Psoas muscle (tissue), 8 donors: ENCODE data around the gene VPS35L. TPM values are rescaled to one million over a fixed set of nuclear protein-coding genes. Genes with fewer than 3 reads are reported as not detected.

ENCODE experiments used
- ATAC-seq, 4 donors: fragments of 200-7000 bp; cut with Tn5 transposase; one replicate each; pipeline ENCODE4 v1.9.1; 2020; ENCODE audit warnings: moderate library complexity in 3 of 4, mild to moderate bottlenecking in 2 of 4
- DNase-seq, 2 donors: peaks; one replicate each; pipeline ENCODE4 v3.0.0-alpha.2; 2020
- H3K27ac ChIP-seq: fragments of 200-600 bp; one replicate; pipeline ENCODE4 v1.8.0; 2022
- H3K27me3 ChIP-seq, 3 donors: fragments of 200-600 bp in 1 of 3; one replicate each; pipeline versions ENCODE4 v1.6.1 to v1.8.0; 2013 to 2022; ENCODE audit warnings: low read length in 2 of 3, mild to moderate bottlenecking in 2 of 3, moderate library complexity in 1 of 3; ENCODE audit not compliant: insufficient read depth in 3 of 3
- H3K36me3 ChIP-seq, 2 donors: fragments of 200-600 bp in 1 of 2; one replicate each; pipeline versions ENCODE4 v1.6.1 to v1.8.0; 2013 to 2022; ENCODE audit warnings: low read depth in 1 of 2, mild to moderate bottlenecking in 1 of 2, moderate library complexity in 1 of 2; ENCODE audit not compliant: insufficient read depth in 1 of 2
- H3K4me1 ChIP-seq: fragments of 200-600 bp; one replicate; pipeline ENCODE4 v1.8.0; 2022
- H3K4me3 ChIP-seq: fragments of 200-600 bp; one replicate; pipeline ENCODE4 v1.8.0; 2022; ENCODE audit warnings: mild to moderate bottlenecking
- H3K9me3 ChIP-seq: fragments of 200-600 bp; one replicate; pipeline ENCODE4 v1.8.0; 2022
- WGBS, 3 donors: extraction: QIAGEN DNeasy Blood & Tissue Kit; methylation state at CpG; one replicate each; pipeline versions ENCODE4 v1.1.6 to v1.1.7; 2013; 5-methylcytosine and 5-hydroxymethylcytosine counted together
- intact Hi-C, 2 donors: fragments of 100-400 bp; cut with DNase I; formaldehyde crosslinking; loops; one replicate each; pipeline versions ENCODE4 v1.11.0 to v1.14.2; 2022
- polyA plus RNA-seq, 3 donors: library from polyadenylated mRNA; stranded (reverse); fragments of 200-250 nt; gene quantifications; one replicate each; pipeline ENCODE4 v1.2.3, GENCODE V29; 2013
- total RNA-seq, 4 donors: library from RNA; stranded (reverse); fragmentation: NEBNext Ultra II Directional in 2 of 4; extraction: Animal tissue kit (Norgen Biotek cat#: 25700) in 2 of 4; gene quantifications; one replicate each; pipeline versions ENCODE4 v1.2.1 to v1.2.4, GENCODE V29; 2021 to 2023
- TF ChIP-seq, protein P1 (sequence below): fragments of 200-600 bp; IDR thresholded peaks from one replicate; pipeline ENCODE4 v1.8.0; 2022; ENCODE audit warnings: antibody characterized with exemption
- donor health status: healthy with polysubstance abuse.
- donor health status: DM: no; HTN: no; CAD: no; lungs with moderate emphysema.
- donor health status: Bipolar disorder and iron deficiency.
- donor health status: healthy.
- donor health status: DM: yes; HTN: yes; CAD: no.
- donor health status: DM: no; HTN: no; CAD: no.
- donor health status: DM: no; HTN: no; CAD: no.
- donor health status: DM: yes; HTN: yes; CAD: no.

VPS35L gene
- total and polyA plus RNA-seq, 7 donors, result 12.6 to 34.6 (median 27.8) TPM

DNA sequence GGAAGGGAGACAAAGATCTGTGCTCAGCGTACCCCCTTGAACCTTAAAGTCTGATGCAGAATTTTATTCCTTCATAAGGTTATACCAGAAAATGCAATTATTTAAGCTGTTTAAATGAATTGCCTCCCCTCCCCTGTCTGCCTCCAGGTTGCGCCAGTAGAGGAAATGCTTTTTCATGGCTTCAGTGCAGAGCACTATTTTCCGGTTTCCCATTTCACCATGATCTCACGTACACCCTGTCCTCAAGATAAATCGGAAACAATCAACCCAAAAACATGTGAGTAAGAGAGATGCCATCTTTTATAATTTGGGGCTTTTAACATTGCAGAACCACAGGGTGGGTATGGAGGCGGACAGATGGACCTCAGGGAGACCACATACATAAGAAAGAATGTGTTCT, 178.0 kb downstream of the VPS35L start:
- H3K27ac ChIP-seq, result no peak overlapping the region
- WGBS, 3 donors, result 81 to 90% (median 89%) methylated on average over 6 of the region's 6 CpGs
- ATAC-seq, result no peak
- no peak overlapping the region for H3K4me3 ChIP-seq
- peaks cover 3% of the 10 kb centered on the region for H3K4me1 ChIP-seq
- no peaks in the 10 kb centered on the region for H3K9me3 ChIP-seq
- H3K36me3 ChIP-seq, result no peaks in the 10 kb centered on the region
- TF ChIP-seq, protein P1, sequence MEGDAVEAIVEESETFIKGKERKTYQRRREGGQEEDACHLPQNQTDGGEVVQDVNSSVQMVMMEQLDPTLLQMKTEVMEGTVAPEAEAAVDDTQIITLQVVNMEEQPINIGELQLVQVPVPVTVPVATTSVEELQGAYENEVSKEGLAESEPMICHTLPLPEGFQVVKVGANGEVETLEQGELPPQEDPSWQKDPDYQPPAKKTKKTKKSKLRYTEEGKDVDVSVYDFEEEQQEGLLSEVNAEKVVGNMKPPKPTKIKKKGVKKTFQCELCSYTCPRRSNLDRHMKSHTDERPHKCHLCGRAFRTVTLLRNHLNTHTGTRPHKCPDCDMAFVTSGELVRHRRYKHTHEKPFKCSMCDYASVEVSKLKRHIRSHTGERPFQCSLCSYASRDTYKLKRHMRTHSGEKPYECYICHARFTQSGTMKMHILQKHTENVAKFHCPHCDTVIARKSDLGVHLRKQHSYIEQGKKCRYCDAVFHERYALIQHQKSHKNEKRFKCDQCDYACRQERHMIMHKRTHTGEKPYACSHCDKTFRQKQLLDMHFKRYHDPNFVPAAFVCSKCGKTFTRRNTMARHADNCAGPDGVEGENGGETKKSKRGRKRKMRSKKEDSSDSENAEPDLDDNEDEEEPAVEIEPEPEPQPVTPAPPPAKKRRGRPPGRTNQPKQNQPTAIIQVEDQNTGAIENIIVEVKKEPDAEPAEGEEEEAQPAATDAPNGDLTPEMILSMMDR, result no peak
- no peak for DNase-seq
- H3K27me3 ChIP-seq, result no peaks in the 10 kb centered on the region
- intact Hi-C loops, result no loop called here

DNA sequence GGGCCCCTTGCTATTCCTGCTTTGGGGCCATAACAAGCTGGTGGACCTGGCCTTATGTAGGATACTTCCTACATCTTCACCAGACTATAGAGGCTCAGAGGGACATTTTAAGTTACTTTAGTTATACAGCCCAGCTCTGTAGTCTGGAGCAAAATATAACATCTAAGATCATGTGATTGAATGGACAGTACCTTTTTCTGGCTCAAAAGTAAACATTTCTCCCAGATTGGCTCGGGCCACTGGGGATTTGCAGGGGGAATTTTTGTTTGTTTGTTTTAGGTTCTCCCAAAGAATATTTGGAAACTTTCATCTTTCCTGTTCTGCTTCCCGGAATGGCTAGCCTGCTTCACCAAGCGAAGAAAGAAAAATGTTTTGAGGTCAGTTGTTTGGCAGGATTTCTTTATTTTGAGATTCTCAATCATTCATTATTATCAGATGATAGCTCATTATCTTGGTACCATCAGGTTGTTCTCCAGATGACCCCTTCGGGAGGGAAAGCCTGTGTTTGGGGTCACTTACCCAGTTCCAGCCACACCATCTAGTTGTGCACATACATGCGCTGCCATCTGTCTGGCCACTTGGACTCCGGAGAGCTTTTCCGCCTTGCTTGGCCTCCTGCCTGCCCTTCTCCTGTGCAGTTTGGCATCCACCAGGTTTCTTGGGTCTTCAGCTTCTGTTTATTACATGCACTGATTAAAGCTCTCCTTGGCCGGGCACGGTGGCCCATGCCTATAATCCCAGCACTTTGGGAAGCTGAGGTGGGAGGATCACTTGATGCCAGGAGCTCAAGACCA, 179.8 kb downstream of the VPS35L start:
- peak in 2 of 4 donors; percentile 45 to 61 for ATAC-seq
- Histone ChIP-seq H3K4me1 (peaks cover 3% of the 10 kb centered on the region), H3K36me3 (no peaks in the 10 kb centered on the region), H3K4me3 (no peak overlapping the region), H3K27me3 (no peaks in the 10 kb centered on the region), H3K27ac (no peak overlapping the region), H3K9me3 (no peaks in the 10 kb centered on the region)
- DNase-seq, result no peak
- intact Hi-C loops, result no loop called here
- 37 to 42% (median 40%) methylated on average over 9 of the region's 9 CpGs for WGBS, 3 donors
- TF ChIP-seq, protein P1, result no peak

DNA sequence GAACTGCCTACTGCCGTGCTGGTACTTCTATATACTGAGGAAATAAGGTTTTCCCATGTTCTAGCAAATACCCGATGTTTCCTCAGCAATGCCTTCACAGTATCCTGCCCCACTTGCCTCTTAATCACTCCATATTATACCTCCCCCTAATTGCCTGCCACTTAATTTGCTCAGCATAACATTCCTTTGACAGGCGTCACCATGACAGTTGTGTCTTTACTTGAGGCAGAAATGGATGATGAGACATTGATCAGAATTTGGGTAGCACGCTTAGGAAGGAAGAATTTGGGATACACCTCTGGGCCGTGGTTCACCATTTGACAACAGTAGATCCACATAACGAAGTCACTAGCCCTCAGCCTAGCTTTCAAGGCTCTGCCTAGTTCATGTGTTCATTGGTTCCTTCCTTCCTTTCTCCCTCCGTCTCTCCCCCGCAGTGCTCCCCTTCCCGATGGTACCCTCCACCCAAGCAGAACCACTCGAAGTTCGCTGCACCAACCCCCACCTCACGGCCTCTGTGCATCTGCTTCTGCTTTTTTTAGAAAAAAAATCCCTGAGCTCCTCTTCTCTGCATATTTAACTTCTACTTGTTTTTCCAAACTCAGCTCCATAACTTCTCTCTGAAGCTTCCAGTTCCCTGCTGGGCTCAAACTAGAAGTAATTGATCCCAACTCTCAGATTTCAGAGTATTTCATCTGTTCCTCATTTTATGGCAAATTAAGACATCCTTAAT, 182.0 kb downstream of the VPS35L start:
- Histone ChIP-seq H3K27me3 (no peaks in the 10 kb centered on the region), H3K4me1 (peaks cover 3% of the 10 kb centered on the region), H3K27ac (no peak overlapping the region), H3K4me3 (no peak overlapping the region), H3K9me3 (no peaks in the 10 kb centered on the region), H3K36me3 (peaks cover 0 to 4% of the 10 kb centered on the region in 2 donors)
- ATAC-seq, result no peak
- peak in 1 of 2 donors; percentile 18 for DNase-seq
- intact Hi-C loops, result no loop called here
- 79 to 86% (median 84%) methylated on average over 12 of the region's 12 CpGs for WGBS, 3 donors
- TF ChIP-seq, protein P1, result no peak

DNA sequence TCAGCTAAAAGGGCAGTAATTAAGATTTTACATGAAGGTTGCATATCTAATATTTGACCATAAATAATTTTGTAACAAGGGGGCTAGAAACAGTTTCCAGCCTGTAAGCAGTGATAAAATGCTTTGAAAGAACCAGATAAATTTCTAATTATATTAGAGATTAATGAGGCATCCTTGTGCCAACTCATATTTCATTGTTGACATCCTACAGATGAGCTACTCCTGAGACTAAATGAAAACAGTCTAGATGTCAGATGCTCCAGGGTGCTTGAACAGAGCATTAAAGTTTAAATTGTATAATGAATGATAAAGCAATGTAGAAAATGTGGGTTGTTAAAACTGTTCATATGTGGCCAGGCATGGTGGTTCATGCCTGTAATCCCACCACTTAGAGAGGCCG, 185.9 kb downstream of the VPS35L start:
- TF ChIP-seq, protein P1, result no peak
- Histone ChIP-seq H3K4me1 (no peaks in the 10 kb centered on the region), H3K36me3 (peaks cover 0 to 4% of the 10 kb centered on the region in 2 donors), H3K27me3 (no peaks in the 10 kb centered on the region), H3K4me3 (no peak overlapping the region), H3K27ac (no peak overlapping the region), H3K9me3 (no peaks in the 10 kb centered on the region)
- DNase-seq, result no peak
- intact Hi-C loops, result no loop called here
- no peak for ATAC-seq
- WGBS, 3 donors, result 97 to 100% (median 100%) methylated on average over 1 of the region's 1 CpG
